Measurements from ENCODE around the gene MDC1.

GRCh38 chr6:30703011-30703410 is 14.1 kb downstream of the MDC1 start:
- no peak for TF ChIP-seq CTCF (IDR thresholded peaks at IDR 0.05)
- TF ChIP-seq POLR2A (IDR thresholded peaks at IDR 0.05), result no peak

Measured in esophagus squamous epithelium (tissue), 4 donors.